Gastroesophageal sphincter (tissue), 4 donors: Measurements from ENCODE around the gene LIN37. TPM values are rescaled to one million over a fixed set of nuclear protein-coding genes. Genes with fewer than 3 reads are reported as not detected.
"Not testable (repeated sequence)": the region's sequence is repeated elsewhere in the genome, so short reads cannot be mapped to it uniquely, and the experiment has no call there.

Experiments used
- ATAC-seq: fragments of 150-250 bp; one replicate; pipeline ENCODE4 v1.9.1; 2016; ENCODE audit warnings: mild to moderate bottlenecking, moderate library complexity
- H3K27ac ChIP-seq, 4 donors: fragments of 200-600 bp; sonication (generic) in 3 of 4; 1 replicate in 3 of 4; 2 replicates in 1 of 4; pipeline ENCODE4 v1.5.1; 2016 to 2019
- H3K27me3 ChIP-seq: fragments of 200-600 bp; sonication (generic); one replicate; pipeline ENCODE4 v1.5.1; 2019
- H3K36me3 ChIP-seq, 2 donors: fragments of 200-600 bp; sonication (generic); one replicate each; pipeline ENCODE4 v1.5.1; 2019; ENCODE audit warnings: control low read depth in 1 of 2
- H3K4me1 ChIP-seq, 3 donors: fragments of 200-600 bp; sonication (generic); 1 replicate in 2 of 3; 2 replicates in 1 of 3; pipeline ENCODE4 v1.5.1; 2016 to 2019; ENCODE audit warnings: control low read depth in 2 of 3
- H3K4me3 ChIP-seq, 2 donors: fragments of 200-600 bp; sonication (generic); one replicate each; pipeline ENCODE4 v1.5.1; 2019; ENCODE audit warnings: mild to moderate bottlenecking in 1 of 2, moderate library complexity in 1 of 2
- H3K9me3 ChIP-seq, 3 donors: fragments of 200-600 bp; sonication (generic); one replicate each; pipeline ENCODE4 v1.5.1; 2017 to 2019; ENCODE audit warnings: control low read depth in 2 of 3
- CTCF ChIP-seq, 4 experiments: fragments of 200-600 bp in 2 of 4; fragments of 450-650 bp in 2 of 4; sonication (generic) in 1 of 4; IDR thresholded peaks; one replicate each; pipeline ENCODE4 v1.5.1; 2017 to 2019; ENCODE audit warnings: antibody characterized with exemption in 4 of 4, mild to moderate bottlenecking in 2 of 4, moderate library complexity in 2 of 4
- EP300 ChIP-seq: sonication (generic); formaldehyde crosslinking; IDR thresholded peaks from one replicate; pipeline ENCODE4 v1.6.1; 2017; ENCODE audit warnings: antibody characterized with exemption, mild to moderate bottlenecking
- POLR2A ChIP-seq, 2 donors: fragments of 450-650 bp; IDR thresholded peaks; one replicate each; pipeline ENCODE4 v1.6.1; 2017; ENCODE audit warnings: antibody characterized with exemption in 2 of 2, mild to moderate bottlenecking in 2 of 2, moderate library complexity in 1 of 2
- POLR2AphosphoS5 ChIP-seq: sonication (generic); formaldehyde crosslinking; IDR thresholded peaks from one replicate; pipeline ENCODE4 v1.6.1; 2017; ENCODE audit warnings: antibody characterized with exemption
- WGBS, 2 donors: methylation state at CpG; one replicate each; pipeline ENCODE4 v1.1.5; 2018; ENCODE audit warnings: low coverage in 1 of 2; 5-methylcytosine and 5-hydroxymethylcytosine counted together
- total RNA-seq, 4 donors: library from RNA; depleted of rRNA; stranded (reverse); fragments of >200 nt; gene quantifications; one replicate each; pipeline ENCODE4 v1.1.0, GENCODE V29; 2016

The LIN37 gene
- total RNA-seq, 4 donors from 2014 or later, result 14.4 to 29.4 (median 18.7) TPM

GRCh38 chr19:35792312-35792711 lies 43.9 kb downstream of the LIN37 start:
- TF ChIP-seq POLR2AphosphoS5 (no peak), CTCF (IDR thresholded peaks at IDR 0.05) (no peak), EP300 (no peak), POLR2A (IDR thresholded peaks at IDR 0.05) (no peak)
- Histone ChIP-seq H3K27me3 (peaks cover 50% of the 10 kb centered on the region), H3K4me3 (no peak overlapping the region), H3K36me3 (peaks cover 0 to 4% of the 10 kb centered on the region in 2 donors), H3K4me1 (peaks cover 0 to 2% (median 0%) of the 10 kb centered on the region in 3 donors), H3K9me3 (no peaks in the 10 kb centered on the region), H3K27ac (no peak overlapping the region)
- WGBS, 2 donors, result 72 to 80% methylated on average over 3 to 6 of the region's 15 CpGs
- no peak for ATAC-seq

GRCh38 chr19:35792888-35793287 lies 44.5 kb downstream of the LIN37 start:
- Histone ChIP-seq H3K4me3 (no peak overlapping the region), H3K36me3 (no peaks in the 10 kb centered on the region), H3K4me1 (peaks cover 0 to 8% (median 0%) of the 10 kb centered on the region in 3 donors), H3K27me3 (peaks cover 56% of the 10 kb centered on the region), H3K9me3 (no peaks in the 10 kb centered on the region), H3K27ac (no peak overlapping the region)
- no peak for ATAC-seq
- 33 to 38% methylated on average over 1 of the region's 8 CpGs for WGBS, 2 donors
- no peak for TF ChIP-seq EP300
- no peak for TF ChIP-seq POLR2A (IDR thresholded peaks at IDR 0.05)
- TF ChIP-seq POLR2AphosphoS5, result no peak
- no peak for TF ChIP-seq CTCF (IDR thresholded peaks at IDR 0.05)

GRCh38 chr19:35793381-35794165 lies 45.2 kb downstream of the LIN37 start:
- Histone ChIP-seq H3K36me3 (no peaks in the 10 kb centered on the region), H3K4me3 (no peak overlapping the region), H3K27ac (no peak overlapping the region), H3K27me3 (peaks cover 62% of the 10 kb centered on the region), H3K9me3 (no peaks in the 10 kb centered on the region), H3K4me1 (peaks cover 0 to 8% (median 0%) of the 10 kb centered on the region in 3 donors)
- TF ChIP-seq EP300 (no peak), CTCF (IDR thresholded peaks at IDR 0.05) (no peak), POLR2AphosphoS5 (no peak), POLR2A (IDR thresholded peaks at IDR 0.05) (no peak)
- 75 to 78% methylated on average over 3 to 7 of the region's 7 CpGs for WGBS, 2 donors
- no peak for ATAC-seq

GRCh38 chr19:35795564-35795963 lies 47.2 kb downstream of the LIN37 start:
- H3K27ac ChIP-seq, H3K4me1 ChIP-seq, ATAC-seq, H3K36me3 ChIP-seq, H3K9me3 ChIP-seq, H3K4me3 ChIP-seq: not testable (repeated sequence)
- 82 to 83% methylated on average over 1 of the region's 1 CpG for WGBS, 2 donors
- peaks cover 82% of the 10 kb centered on the region for H3K27me3 ChIP-seq

- no peak for ATAC-seq
- Histone ChIP-seq H3K4me1 (peaks cover 0 to 8% (median 0%) of the 10 kb centered on the region in 3 donors), H3K9me3 (no peaks in the 10 kb centered on the region), H3K27ac (no peak overlapping the region), H3K4me3 (peak overlapping the region in 1 of 2 donors; percentile 4), H3K27me3 (peaks cover 82% of the 10 kb centered on the region), H3K36me3 (no peaks in the 10 kb centered on the region)
- WGBS, 2 donors, result 7 to 27% methylated on average over 10 to 24 of the region's 39 CpGs
- no peak for TF ChIP-seq CTCF (IDR thresholded peaks at IDR 0.05)
- no peak for TF ChIP-seq EP300
- TF ChIP-seq POLR2A (IDR thresholded peaks at IDR 0.05), result no peak
- TF ChIP-seq POLR2AphosphoS5, result no peak
Measured at GRCh38 chr19:35796645-35797542, 48.5 kb downstream of the LIN37 start.
